Measurements from ENCODE around the gene FGF2. TPM values are rescaled to one million over a fixed set of nuclear protein-coding genes. Genes with fewer than 3 reads are reported as not detected.

FGF2 gene
- total RNA-seq, 2 experiments from 2014 or later: not detected

DNA sequence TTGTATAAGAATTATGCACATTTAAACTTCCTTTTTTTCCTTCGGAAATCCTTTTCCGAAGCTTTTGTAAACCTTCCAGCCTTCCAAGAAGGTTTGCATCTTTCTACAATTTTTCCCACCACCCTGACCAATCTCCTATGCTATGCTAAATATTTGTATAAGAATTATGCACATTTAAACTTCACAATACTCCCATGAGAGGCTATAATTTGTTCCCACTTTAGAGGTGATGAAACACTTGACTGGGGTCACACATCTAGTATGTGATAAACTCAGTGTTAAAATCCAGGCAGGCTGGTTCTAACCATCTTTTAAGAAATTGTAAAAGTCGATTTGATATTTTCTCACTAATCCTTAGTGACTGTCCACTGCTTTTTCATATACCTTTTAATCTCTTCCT lies 73.7 kb downstream of the FGF2 start:
- Histone ChIP-seq H3K27me3 (ENCODE audit: control insufficient read depth in 1 of 2, insufficient read depth in 2 of 2, low read length in 2 of 2) (no peaks in the 10 kb centered on the region), H3K27ac (ENCODE audit: low read depth in 1 of 2, low read length in 2 of 2) (no peak overlapping the region), H3K9me3 (ENCODE audit: control insufficient read depth in 1 of 2, insufficient read depth in 1 of 2, low read length in 2 of 2) (no peaks in the 10 kb centered on the region), H3K36me3 (ENCODE audit: insufficient read depth, low read length) (no peaks in the 10 kb centered on the region), H3K4me1 (ENCODE audit: insufficient read depth, low read length) (no peaks in the 10 kb centered on the region), H3K4me3 (ENCODE audit: low read length) (no peak overlapping the region)
- Mint-ChIP-seq H3K9me3 (no peaks in the 10 kb centered on the region), H3K27me3 (no peaks in the 10 kb centered on the region), H3K36me3 (ENCODE audit: low read depth) (no peaks in the 10 kb centered on the region), H3K27ac (no peak overlapping the region), H3K4me1 (ENCODE audit: low read depth) (no peaks in the 10 kb centered on the region), H3K4me3 (no peak overlapping the region)
- no peak for TF ChIP-seq CTCF (IDR thresholded peaks at IDR 0.05)
- DNase-seq: no peak
- ChIA-PET CTCF (no interaction called here), POLR2A (no interaction called here)
- ATAC-seq (ENCODE audit: poor library complexity): no peak
- intact Hi-C loops (cut with DNase I, micrococcal nuclease): no loop called here

GRCh38 chr4:122901247-122902010 lies 74.8 kb downstream of the FGF2 start:
- Histone ChIP-seq H3K9me3 (ENCODE audit: control insufficient read depth in 1 of 2, insufficient read depth in 1 of 2, low read length in 2 of 2) (no peaks in the 10 kb centered on the region), H3K27me3 (ENCODE audit: control insufficient read depth in 1 of 2, insufficient read depth in 2 of 2, low read length in 2 of 2) (no peaks in the 10 kb centered on the region), H3K36me3 (ENCODE audit: insufficient read depth, low read length) (no peaks in the 10 kb centered on the region), H3K4me3 (ENCODE audit: low read length) (no peak overlapping the region), H3K27ac (ENCODE audit: low read depth in 1 of 2, low read length in 2 of 2) (no peak overlapping the region), H3K4me1 (ENCODE audit: insufficient read depth, low read length) (no peaks in the 10 kb centered on the region)
- Mint-ChIP-seq H3K9me3 (no peaks in the 10 kb centered on the region), H3K4me1 (ENCODE audit: low read depth) (no peaks in the 10 kb centered on the region), H3K27ac (no peak overlapping the region), H3K27me3 (no peaks in the 10 kb centered on the region), H3K36me3 (ENCODE audit: low read depth) (no peaks in the 10 kb centered on the region), H3K4me3 (no peak overlapping the region)
- CTCF ChIA-PET: no interaction called here
- intact Hi-C loops (cut with DNase I, micrococcal nuclease): no loop called here
- POLR2A ChIA-PET: no interaction called here
- no peak for TF ChIP-seq CTCF (IDR thresholded peaks at IDR 0.05)
- ATAC-seq (ENCODE audit: poor library complexity) (no peak), DNase-seq (no peak)

DNA sequence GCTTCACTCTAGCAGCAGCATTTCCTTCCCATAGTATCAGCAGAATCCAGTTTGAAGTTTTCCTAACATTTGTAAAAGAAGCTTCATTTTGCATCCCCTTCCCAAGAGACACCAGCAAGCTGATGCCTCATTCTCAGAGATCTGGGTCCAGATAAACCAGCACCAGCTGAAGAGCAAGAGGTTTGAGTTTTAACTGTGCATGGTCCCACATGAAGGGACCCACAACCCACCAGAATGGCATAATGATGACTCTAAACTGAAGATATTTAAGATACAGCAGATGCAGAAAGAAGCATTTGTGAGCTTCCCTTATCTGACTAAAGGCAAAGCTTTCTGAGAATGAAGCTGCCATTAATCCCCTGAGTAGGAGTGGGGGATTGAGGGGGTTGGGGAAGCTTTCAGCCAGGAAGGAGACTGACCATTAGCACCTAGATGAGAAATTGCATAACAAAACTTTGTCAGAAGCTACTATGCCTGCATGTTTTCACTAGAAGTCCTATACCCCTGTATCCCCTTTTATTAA lies 77.2 kb downstream of the FGF2 start:
- H3K36me3 Mint-ChIP-seq (ENCODE audit: low read depth): no peaks in the 10 kb centered on the region
- no peak overlapping the region for H3K4me3 ChIP-seq (ENCODE audit: low read length)
- no peaks in the 10 kb centered on the region for H3K9me3 ChIP-seq (ENCODE audit: control insufficient read depth in 1 of 2, insufficient read depth in 1 of 2, low read length in 2 of 2)
- POLR2A ChIA-PET: no interaction called here
- no peak overlapping the region for H3K4me3 Mint-ChIP-seq
- CTCF ChIA-PET: interaction anchor here (1.4 kb wide), 1 partner anchor 9 kb away, joined by 3 read pairs; no protein-coding TSS in a partner anchor
- no peaks in the 10 kb centered on the region for H3K27me3 Mint-ChIP-seq
- intact Hi-C loops (cut with DNase I, micrococcal nuclease): no loop called here
- no peak for TF ChIP-seq CTCF (IDR thresholded peaks at IDR 0.05)
- H3K27ac Mint-ChIP-seq: no peak overlapping the region
- no peaks in the 10 kb centered on the region for H3K36me3 ChIP-seq (ENCODE audit: insufficient read depth, low read length)
- H3K27me3 ChIP-seq (ENCODE audit: control insufficient read depth in 1 of 2, insufficient read depth in 2 of 2, low read length in 2 of 2): no peaks in the 10 kb centered on the region
- no peaks in the 10 kb centered on the region for H3K4me1 ChIP-seq (ENCODE audit: insufficient read depth, low read length)
- H3K27ac ChIP-seq (ENCODE audit: low read depth in 1 of 2, low read length in 2 of 2): no peak overlapping the region
- H3K4me1 Mint-ChIP-seq (ENCODE audit: low read depth): no peaks in the 10 kb centered on the region
- DNase-seq (no peak), ATAC-seq (ENCODE audit: poor library complexity) (no peak)
- no peaks in the 10 kb centered on the region for H3K9me3 Mint-ChIP-seq

All from CD4-positive, alpha-beta T cell (primary cell).